ENCODE results near the gene RBM38.

- TF ChIP-seq CTCF (IDR thresholded peaks at IDR 0.05) (no peak), POLR2A (IDR thresholded peaks at IDR 0.05) (no peak)
Observed at GRCh38 chr20:57398901-57399535, 7.8 kb downstream of the RBM38 start.

All from thyroid gland (tissue), 4 donors.